Liver (tissue), 9 donors: ENCODE measurements around the gene FADS2. TPM values are rescaled to one million over a fixed set of nuclear protein-coding genes. Genes with fewer than 3 reads are reported as not detected.

Experiments used
- DNase-seq: peaks from one replicate; pipeline ENCODE4 v3.0.0-alpha.2; 2017; ENCODE audit warnings: low spot score
- H3K27ac ChIP-seq, 2 donors: one replicate each; pipeline ENCODE4 v1.7.0; 2013; ENCODE audit warnings: inconsistent platforms in 2 of 2, low read length in 2 of 2, control low read depth in 1 of 2, low read depth in 1 of 2, mild to moderate bottlenecking in 1 of 2
- H3K27me3 ChIP-seq, 4 donors: one replicate each; pipeline versions ENCODE4 v1.6.1 to v1.7.0; 2013; ENCODE audit warnings: low read length in 3 of 4, inconsistent platforms in 1 of 4, mild to moderate bottlenecking in 1 of 4, moderate library complexity in 1 of 4; ENCODE audit not compliant: control insufficient read depth in 4 of 4, insufficient read depth in 4 of 4
- H3K36me3 ChIP-seq, 4 donors: one replicate each; pipeline versions ENCODE4 v1.6.1 to v1.7.0; 2013; ENCODE audit warnings: low read length in 3 of 4, mild to moderate bottlenecking in 3 of 4, low read depth in 1 of 4, moderate library complexity in 1 of 4; ENCODE audit not compliant: control insufficient read depth in 4 of 4, insufficient read depth in 3 of 4
- H3K4me1 ChIP-seq, 4 donors: one replicate each; pipeline versions ENCODE4 v1.6.1 to v1.7.0; 2013; ENCODE audit warnings: low read length in 3 of 4, mild to moderate bottlenecking in 3 of 4, moderate library complexity in 1 of 4; ENCODE audit not compliant: control insufficient read depth in 4 of 4, insufficient read depth in 4 of 4
- H3K4me3 ChIP-seq, 3 donors: one replicate each; pipeline versions ENCODE4 v1.6.1 to v1.7.0; 2013; ENCODE audit warnings: low read length in 3 of 3, control low read depth in 1 of 3, low read depth in 1 of 3, mild to moderate bottlenecking in 1 of 3
- H3K9ac ChIP-seq, 2 donors: one replicate each; pipeline ENCODE4 v1.7.0; 2013; ENCODE audit warnings: low read length in 2 of 2, mild to moderate bottlenecking in 2 of 2, moderate library complexity in 2 of 2, control low read depth in 1 of 2, low read depth in 1 of 2
- H3K9me3 ChIP-seq, 4 donors: one replicate each; pipeline versions ENCODE4 v1.6.1 to v1.7.0; 2013; ENCODE audit warnings: low read length in 3 of 4; ENCODE audit not compliant: control insufficient read depth in 4 of 4
- EGR1 ChIP-seq, 2 donors: IDR thresholded peaks; 2 replicates each; pipeline ENCODE4 v1.6.1; 2016 to 2018; ENCODE audit warnings: antibody characterized with exemption in 2 of 2, low read depth in 2 of 2
- FOXA1 ChIP-seq: IDR thresholded peaks from 2 replicates; pipeline ENCODE4 v1.6.1; 2016; ENCODE audit warnings: antibody characterized with exemption
- FOXA2 ChIP-seq: IDR thresholded peaks from 2 replicates; pipeline ENCODE4 v1.6.1; 2016; ENCODE audit warnings: antibody characterized with exemption
- GABPA ChIP-seq, 2 donors: IDR thresholded peaks in 1 of 2; conservative IDR thresholded peaks in 1 of 2; 2 replicates each; pipeline ENCODE4 v1.6.1; 2016; ENCODE audit warnings: antibody characterized with exemption in 2 of 2, mild to moderate bottlenecking in 1 of 2, moderate library complexity in 1 of 2
- HNF4A ChIP-seq, 2 donors: conservative IDR thresholded peaks; 2 replicates each; pipeline ENCODE4 v1.6.1; 2016; ENCODE audit warnings: antibody characterized with exemption in 2 of 2, mild to moderate bottlenecking in 2 of 2
- HNF4G ChIP-seq: IDR thresholded peaks from 2 replicates; pipeline ENCODE4 v1.6.1; 2016; ENCODE audit warnings: antibody characterized with exemption
- JUND ChIP-seq, 2 donors: IDR thresholded peaks; 2 replicates each; pipeline ENCODE4 v1.6.1; 2016; ENCODE audit warnings: antibody characterized with exemption in 2 of 2
- NR2F2 ChIP-seq: IDR thresholded peaks from 2 replicates; pipeline ENCODE4 v1.6.1; 2016; ENCODE audit warnings: antibody characterized with exemption
- RAD21 ChIP-seq, 2 donors: IDR thresholded peaks; 2 replicates each; pipeline ENCODE4 v1.6.1; 2016; ENCODE audit warnings: antibody characterized with exemption in 2 of 2, mild to moderate bottlenecking in 2 of 2
- RXRA ChIP-seq, 2 donors: IDR thresholded peaks; 2 replicates each; pipeline ENCODE4 v1.6.1; 2017 to 2018; ENCODE audit warnings: antibody characterized with exemption in 2 of 2, mild to moderate bottlenecking in 1 of 2
- SP1 ChIP-seq: IDR thresholded peaks from 2 replicates; pipeline ENCODE4 v1.6.1; 2018; ENCODE audit warnings: antibody characterized with exemption, mild to moderate bottlenecking
- TAF1 ChIP-seq: conservative IDR thresholded peaks from 2 replicates; pipeline ENCODE4 v1.6.1; 2016; ENCODE audit warnings: antibody characterized with exemption, mild to moderate bottlenecking
- YY1 ChIP-seq: IDR thresholded peaks from 2 replicates; pipeline ENCODE4 v1.6.1; 2016; ENCODE audit warnings: antibody characterized with exemption, mild to moderate bottlenecking
- WGBS: extraction: QIAGEN DNeasy Blood & Tissue Kit; methylation state at CpG from one replicate; pipeline ENCODE4 v1.1.7; 2013; 5-methylcytosine and 5-hydroxymethylcytosine counted together
- polyA plus RNA-seq, 2 donors: library from polyadenylated mRNA; stranded (reverse) in 1 of 2; unstranded in 1 of 2; fragments of 200-250 nt in 1 of 2; fragments of >200 nt in 1 of 2; fragmentation: Nextera tagmentation in 1 of 2; extraction: Ambion mirVana in 1 of 2; gene quantifications; one replicate each; pipeline versions ENCODE4 v1.2.1 to v1.2.3, GENCODE V29; 2013 to 2015
- total RNA-seq, 2 donors: library from RNA; depleted of rRNA; stranded (reverse); fragments of >200 nt; gene quantifications; one replicate each; pipeline ENCODE4 v1.2.3, GENCODE V29; 2014
- TF ChIP-seq, protein P1 (sequence below): IDR thresholded peaks from 2 replicates; pipeline ENCODE4 v1.6.1; 2016; ENCODE audit warnings: antibody characterized with exemption
- TF ChIP-seq, protein P2 (sequence below): fragments of 150-350 bp; IDR thresholded peaks from 2 replicates; pipeline ENCODE4 v1.5.1; 2017; ENCODE audit warnings: improper control_type of control experiment, low read depth, low read length; ENCODE audit not compliant: missing input control
- TF ChIP-seq, protein P3 (sequence below): IDR thresholded peaks from 2 replicates; pipeline ENCODE4 v1.6.1; 2016; ENCODE audit warnings: antibody characterized with exemption, mild to moderate bottlenecking
- TF ChIP-seq, protein P4 (sequence below): IDR thresholded peaks from 2 replicates; pipeline ENCODE4 v1.6.1; 2016; ENCODE audit warnings: antibody characterized with exemption
- TF ChIP-seq, protein P5 (sequence below): IDR thresholded peaks from 2 replicates; pipeline ENCODE4 v1.6.1; 2016; ENCODE audit warnings: antibody characterized with exemption
- donor health status: healthy.
- donor health status: healthy.
- donor health status: healthy.
- donor health status: healthy.
- donor health status: healthy.

FADS2 gene
- total and polyA plus RNA-seq, 4 donors = 2.8 to 281 (median 84.9) TPM

DNA sequence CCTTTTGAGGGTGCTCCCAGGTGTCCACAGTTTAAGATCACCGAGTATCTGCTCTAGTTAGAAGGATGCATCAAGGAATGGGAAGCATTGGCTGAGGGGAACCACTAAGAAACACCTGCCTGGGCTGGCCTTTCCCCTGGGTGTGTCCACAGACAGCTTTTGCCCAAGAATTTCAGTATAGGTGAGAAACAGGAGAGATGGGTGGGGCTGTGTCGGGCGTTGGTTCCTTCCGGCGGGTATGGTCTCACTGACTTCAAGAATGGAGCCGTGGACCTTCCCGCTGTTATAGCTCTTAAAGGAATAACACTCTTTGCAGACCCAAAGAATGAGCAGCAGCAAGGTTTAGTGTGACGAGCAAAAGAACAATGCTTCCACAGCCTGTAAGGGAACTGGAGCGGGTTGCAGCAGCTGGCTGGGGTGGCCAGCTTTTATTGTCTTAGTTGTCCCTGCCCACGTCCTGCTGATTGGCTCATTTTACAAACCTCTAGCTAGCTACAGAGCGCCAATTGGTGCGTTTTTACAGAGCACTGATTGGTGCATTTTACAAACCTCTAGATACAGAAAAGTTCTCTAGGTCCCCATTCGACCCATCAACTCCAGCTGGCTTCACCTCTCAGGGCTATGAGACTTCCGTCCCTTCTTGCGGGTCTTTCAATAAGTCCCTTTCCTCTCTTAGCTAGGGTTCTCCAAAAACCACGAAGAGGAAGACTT, 13.7 kb upstream of the FADS2 start:
- Histone ChIP-seq H3K9me3 (no peaks in the 10 kb centered on the region), H3K27ac (peak overlapping the region; percentile 86 to 88), H3K36me3 (peaks cover 2 to 25% (median 9%) of the 10 kb centered on the region in 4 donors), H3K4me3 (peak overlapping the region; percentile 13 to 59 (median 48)), H3K4me1 (peaks cover 2 to 22% (median 9%) of the 10 kb centered on the region in 4 donors), H3K9ac (no peak overlapping the region), H3K27me3 (no peaks in the 10 kb centered on the region)
- no peak for TF ChIP-seq RAD21 (IDR thresholded peaks at IDR 0.05)
- TF ChIP-seq YY1 = no peak
- TF ChIP-seq, protein P1, sequence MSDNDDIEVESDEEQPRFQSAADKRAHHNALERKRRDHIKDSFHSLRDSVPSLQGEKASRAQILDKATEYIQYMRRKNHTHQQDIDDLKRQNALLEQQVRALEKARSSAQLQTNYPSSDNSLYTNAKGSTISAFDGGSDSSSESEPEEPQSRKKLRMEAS = no peak
- no peak for TF ChIP-seq HNF4A (conservative IDR thresholded peaks at IDR 0.05)
- no peak for TF ChIP-seq EGR1 (IDR thresholded peaks at IDR 0.05; ENCODE audit: low read depth in 2 of 2)
- TF ChIP-seq SP1 = no peak
- no peak for TF ChIP-seq NR2F2
- TF ChIP-seq, protein P2, sequence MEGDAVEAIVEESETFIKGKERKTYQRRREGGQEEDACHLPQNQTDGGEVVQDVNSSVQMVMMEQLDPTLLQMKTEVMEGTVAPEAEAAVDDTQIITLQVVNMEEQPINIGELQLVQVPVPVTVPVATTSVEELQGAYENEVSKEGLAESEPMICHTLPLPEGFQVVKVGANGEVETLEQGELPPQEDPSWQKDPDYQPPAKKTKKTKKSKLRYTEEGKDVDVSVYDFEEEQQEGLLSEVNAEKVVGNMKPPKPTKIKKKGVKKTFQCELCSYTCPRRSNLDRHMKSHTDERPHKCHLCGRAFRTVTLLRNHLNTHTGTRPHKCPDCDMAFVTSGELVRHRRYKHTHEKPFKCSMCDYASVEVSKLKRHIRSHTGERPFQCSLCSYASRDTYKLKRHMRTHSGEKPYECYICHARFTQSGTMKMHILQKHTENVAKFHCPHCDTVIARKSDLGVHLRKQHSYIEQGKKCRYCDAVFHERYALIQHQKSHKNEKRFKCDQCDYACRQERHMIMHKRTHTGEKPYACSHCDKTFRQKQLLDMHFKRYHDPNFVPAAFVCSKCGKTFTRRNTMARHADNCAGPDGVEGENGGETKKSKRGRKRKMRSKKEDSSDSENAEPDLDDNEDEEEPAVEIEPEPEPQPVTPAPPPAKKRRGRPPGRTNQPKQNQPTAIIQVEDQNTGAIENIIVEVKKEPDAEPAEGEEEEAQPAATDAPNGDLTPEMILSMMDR = no peak
- DNase-seq = no peak
- 81% methylated on average over 16 of the region's 16 CpGs for WGBS

DNA sequence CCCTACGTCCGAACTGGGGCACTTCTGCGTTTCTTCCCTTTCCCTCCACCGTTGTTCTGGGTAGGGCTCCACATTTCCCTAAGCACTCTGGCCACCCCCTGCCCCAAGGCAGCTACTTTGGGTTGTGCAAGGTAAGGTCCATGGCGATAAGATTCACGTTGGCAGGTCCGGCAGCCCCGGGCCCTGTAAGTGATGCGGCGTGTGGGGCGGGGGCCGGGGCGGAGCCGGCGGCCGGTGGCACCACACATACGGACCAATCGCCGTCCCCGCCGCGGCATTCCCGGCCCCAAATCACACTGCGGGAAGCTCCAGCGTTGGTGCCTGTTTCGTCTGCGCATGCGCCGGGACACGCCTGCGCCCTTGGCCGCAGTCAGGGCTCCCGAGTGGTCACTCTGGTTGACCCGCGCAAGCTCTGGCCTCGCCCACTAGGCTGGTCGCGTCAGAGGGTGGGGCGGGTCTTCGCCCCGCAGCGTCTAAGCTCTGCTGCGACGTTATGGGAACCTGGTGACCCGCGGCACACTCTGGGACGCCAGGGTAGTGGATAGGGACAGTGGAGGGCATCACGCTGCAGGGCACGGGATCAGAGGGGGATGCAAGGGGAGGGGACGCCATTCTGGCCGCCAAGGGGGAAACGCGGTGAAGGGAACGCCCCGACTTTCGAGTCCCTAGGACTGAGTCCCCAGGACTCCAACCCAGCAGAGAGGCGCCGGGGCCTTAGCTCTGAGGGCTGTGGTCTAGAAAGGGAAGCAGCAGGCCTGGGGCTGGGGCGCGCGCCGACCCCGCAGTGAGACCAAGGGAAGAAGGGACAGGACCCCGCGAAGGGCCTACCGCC, 12.9 kb upstream of the FADS2 start:
- Histone ChIP-seq H3K4me1 (peaks cover 4 to 24% (median 10%) of the 10 kb centered on the region in 4 donors), H3K9ac (peak overlapping the region; percentile 34 to 67), H3K36me3 (peaks cover 0 to 17% (median 6%) of the 10 kb centered on the region in 4 donors), H3K9me3 (no peaks in the 10 kb centered on the region), H3K27me3 (no peaks in the 10 kb centered on the region), H3K4me3 (peak overlapping the region; percentile 48 to 67 (median 48)), H3K27ac (peak overlapping the region; percentile 93 to 95)
- 2% methylated on average over 66 of the region's 66 CpGs for WGBS
- TF ChIP-seq FOXA1 (peak; percentile 9), YY1 (peak; percentile 89), GABPA (IDR thresholded peaks at IDR 0.05 in 1 of 2, conservative IDR thresholded peaks at IDR 0.05 in 1 of 2) (no peak), JUND (IDR thresholded peaks at IDR 0.05) (peak in 1 of 2 donors; percentile 15), SP1 (peak; percentile 80), HNF4A (conservative IDR thresholded peaks at IDR 0.05) (peak; percentile 39 to 45), EGR1 (IDR thresholded peaks at IDR 0.05; ENCODE audit: low read depth in 2 of 2) (no peak), RAD21 (IDR thresholded peaks at IDR 0.05) (peak in 1 of 2 donors; percentile 9), HNF4G (no peak), TAF1 (peak; percentile 81), FOXA2 (peak; percentile 4), RXRA (IDR thresholded peaks at IDR 0.05) (peak; percentile 67 to 68), NR2F2 (no peak)
- TF ChIP-seq, protein P1 = no peak
- TF ChIP-seq, protein P3, sequence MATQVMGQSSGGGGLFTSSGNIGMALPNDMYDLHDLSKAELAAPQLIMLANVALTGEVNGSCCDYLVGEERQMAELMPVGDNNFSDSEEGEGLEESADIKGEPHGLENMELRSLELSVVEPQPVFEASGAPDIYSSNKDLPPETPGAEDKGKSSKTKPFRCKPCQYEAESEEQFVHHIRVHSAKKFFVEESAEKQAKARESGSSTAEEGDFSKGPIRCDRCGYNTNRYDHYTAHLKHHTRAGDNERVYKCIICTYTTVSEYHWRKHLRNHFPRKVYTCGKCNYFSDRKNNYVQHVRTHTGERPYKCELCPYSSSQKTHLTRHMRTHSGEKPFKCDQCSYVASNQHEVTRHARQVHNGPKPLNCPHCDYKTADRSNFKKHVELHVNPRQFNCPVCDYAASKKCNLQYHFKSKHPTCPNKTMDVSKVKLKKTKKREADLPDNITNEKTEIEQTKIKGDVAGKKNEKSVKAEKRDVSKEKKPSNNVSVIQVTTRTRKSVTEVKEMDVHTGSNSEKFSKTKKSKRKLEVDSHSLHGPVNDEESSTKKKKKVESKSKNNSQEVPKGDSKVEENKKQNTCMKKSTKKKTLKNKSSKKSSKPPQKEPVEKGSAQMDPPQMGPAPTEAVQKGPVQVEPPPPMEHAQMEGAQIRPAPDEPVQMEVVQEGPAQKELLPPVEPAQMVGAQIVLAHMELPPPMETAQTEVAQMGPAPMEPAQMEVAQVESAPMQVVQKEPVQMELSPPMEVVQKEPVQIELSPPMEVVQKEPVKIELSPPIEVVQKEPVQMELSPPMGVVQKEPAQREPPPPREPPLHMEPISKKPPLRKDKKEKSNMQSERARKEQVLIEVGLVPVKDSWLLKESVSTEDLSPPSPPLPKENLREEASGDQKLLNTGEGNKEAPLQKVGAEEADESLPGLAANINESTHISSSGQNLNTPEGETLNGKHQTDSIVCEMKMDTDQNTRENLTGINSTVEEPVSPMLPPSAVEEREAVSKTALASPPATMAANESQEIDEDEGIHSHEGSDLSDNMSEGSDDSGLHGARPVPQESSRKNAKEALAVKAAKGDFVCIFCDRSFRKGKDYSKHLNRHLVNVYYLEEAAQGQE = peak; percentile 80
- TF ChIP-seq, protein P2 = no peak
- TF ChIP-seq, protein P4, sequence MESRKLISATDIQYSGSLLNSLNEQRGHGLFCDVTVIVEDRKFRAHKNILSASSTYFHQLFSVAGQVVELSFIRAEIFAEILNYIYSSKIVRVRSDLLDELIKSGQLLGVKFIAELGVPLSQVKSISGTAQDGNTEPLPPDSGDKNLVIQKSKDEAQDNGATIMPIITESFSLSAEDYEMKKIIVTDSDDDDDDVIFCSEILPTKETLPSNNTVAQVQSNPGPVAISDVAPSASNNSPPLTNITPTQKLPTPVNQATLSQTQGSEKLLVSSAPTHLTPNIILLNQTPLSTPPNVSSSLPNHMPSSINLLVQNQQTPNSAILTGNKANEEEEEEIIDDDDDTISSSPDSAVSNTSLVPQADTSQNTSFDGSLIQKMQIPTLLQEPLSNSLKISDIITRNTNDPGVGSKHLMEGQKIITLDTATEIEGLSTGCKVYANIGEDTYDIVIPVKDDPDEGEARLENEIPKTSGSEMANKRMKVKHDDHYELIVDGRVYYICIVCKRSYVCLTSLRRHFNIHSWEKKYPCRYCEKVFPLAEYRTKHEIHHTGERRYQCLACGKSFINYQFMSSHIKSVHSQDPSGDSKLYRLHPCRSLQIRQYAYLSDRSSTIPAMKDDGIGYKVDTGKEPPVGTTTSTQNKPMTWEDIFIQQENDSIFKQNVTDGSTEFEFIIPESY = peak; percentile 27
- TF ChIP-seq, protein P5, sequence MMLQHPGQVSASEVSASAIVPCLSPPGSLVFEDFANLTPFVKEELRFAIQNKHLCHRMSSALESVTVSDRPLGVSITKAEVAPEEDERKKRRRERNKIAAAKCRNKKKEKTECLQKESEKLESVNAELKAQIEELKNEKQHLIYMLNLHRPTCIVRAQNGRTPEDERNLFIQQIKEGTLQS = no peak
- DNase-seq = peak; percentile 89
